ENCODE measurements around the gene IL22RA1.

GRCh38 chr1:24149866-24150233 is 6.9 kb upstream of the IL22RA1 start:
- TF ChIP-seq CTCF (IDR thresholded peaks at IDR 0.05) (no peak), POLR2A (IDR thresholded peaks at IDR 0.05) (no peak)
